ENCODE data around the gene ZNF787.

Gene ZNF787

DNA sequence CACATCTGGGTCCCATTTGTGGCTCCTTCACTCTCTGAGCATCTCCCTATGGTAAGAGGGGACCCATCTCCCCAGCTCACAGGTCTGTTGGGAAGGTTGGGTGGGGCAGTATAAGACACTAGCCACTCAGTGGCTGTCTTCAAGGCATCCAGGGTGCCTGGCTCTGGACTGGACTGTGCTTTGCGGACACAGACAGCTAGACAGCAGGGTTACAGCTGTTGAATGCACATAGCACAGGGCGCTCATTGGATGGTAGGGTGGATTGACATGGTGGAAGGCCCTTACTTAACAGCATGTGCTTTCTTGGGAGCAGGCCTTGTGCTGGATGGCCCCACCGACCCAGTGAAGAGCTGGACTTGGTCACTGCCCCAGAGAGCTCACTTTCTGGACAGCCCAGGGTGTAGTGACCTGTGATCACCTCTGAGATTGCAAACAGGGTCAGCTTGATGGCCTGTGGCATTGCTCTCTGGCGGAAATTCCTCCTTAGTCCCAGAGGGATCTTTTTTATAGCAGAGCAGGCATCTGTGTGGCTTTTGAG is 21.9 kb upstream of the ZNF787 start:
- DNase-seq = no peak

DNA sequence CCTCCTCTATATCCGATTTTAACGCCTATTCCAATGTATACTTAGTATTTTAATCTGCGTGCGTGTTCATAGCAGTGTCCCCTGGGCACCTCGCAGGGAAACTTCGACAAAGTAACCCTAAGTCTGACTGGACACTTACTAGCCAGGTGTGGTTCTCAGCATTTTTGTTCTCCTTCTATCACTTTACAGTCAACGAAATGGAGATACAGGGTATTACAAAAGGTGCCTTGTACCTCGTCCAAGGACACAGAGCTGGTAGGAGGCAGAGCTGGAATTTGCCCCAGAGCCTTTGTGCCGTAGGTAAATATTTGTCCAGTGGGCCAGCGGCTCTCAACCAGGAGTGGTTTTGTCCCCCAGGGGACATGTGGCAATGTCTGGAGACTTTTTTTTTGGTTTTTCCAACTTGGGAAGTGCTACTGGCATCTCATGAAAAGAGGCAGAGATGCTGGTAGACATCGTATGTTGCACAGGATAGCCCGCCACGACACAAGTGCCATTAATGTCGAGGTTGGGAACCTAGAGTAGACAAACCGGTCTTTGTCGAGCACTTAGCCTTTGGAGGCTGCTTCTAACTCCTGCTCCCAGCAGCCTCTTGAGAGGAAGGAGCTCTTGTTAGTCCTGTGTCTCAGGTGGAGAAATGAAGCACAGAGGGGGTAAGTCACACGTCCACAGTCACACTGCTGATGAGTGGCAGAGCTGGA is 21.1 kb upstream of the ZNF787 start:
- no peak for DNase-seq

DNA sequence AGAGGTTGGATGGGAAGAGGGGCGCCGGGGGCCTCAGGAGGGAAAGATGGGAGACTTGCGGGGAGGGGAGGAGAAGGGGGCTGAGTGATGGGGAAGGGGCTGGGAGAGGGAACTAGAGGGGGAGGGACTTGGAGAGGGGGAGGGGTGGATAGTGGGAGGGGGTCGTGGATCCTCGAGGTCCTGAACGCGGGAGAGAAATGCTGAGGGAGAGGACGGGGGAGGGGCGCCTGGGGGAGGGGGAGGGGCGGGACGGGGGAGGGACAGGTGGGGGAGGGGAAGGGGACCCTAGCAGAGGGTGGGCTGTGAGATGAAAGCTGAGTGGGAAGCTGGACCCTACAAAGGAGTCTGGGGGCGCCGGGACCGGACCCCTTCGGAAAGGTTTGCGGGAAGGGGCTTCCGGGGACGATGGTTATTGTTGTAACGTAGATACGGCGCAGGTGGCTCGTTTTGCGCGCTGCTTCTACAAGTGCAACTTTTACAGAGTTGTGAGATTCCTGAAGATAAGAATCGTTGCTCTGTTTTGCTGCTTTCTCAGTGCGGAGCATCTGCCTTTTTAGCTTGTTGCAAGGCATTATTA is 20.4 kb upstream of the ZNF787 start:
- no peak for DNase-seq

DNA sequence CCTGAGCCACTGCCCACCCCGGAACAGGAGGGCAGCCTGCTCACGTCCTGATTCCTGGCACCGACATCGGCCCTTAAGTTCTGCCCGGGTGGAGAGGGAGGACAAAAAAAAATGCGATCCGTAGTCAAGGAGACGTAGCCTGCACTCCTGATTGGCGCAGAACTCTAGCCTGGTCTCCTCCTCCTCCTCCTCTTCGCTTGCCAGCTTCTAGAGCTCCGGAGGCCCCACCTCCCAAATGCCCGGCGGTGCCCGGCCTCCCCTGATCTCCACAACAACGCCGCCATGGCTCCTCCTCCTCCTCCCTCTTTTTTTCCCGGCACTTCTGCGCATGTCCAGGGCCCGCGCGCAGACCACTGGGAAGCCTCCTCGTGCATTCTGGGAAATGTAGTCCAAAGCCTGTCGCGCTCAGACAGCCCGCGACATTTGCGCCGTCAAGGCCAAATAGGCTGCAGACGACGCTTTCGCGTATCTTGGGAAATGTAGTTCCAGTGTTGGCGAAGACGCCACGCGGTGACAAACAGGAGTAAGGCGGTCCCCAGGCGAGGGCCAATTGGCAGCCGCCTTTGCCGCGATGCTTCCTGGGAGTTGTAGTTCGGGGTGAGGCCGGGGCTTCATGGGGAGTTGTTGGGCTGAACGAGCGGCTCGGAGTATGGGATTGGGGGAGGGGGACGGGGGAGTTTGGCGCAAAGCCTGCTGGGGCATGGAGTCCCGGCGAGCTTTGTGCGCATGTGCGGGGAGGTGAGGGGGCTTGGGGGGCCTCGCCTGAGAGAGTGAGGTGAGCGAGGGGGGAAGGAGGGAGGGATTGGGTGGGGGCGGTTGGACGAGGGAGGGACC is 19.7 kb upstream of the ZNF787 start, which contains the start of gene ZNF444:
ZNF444 (plus strand) TSS at position 705 of the 834 bp plus-strand sequence. CDS start 5,625 bp downstream, outside the sequence.
- DNase-seq = peak; percentile 100

DNA sequence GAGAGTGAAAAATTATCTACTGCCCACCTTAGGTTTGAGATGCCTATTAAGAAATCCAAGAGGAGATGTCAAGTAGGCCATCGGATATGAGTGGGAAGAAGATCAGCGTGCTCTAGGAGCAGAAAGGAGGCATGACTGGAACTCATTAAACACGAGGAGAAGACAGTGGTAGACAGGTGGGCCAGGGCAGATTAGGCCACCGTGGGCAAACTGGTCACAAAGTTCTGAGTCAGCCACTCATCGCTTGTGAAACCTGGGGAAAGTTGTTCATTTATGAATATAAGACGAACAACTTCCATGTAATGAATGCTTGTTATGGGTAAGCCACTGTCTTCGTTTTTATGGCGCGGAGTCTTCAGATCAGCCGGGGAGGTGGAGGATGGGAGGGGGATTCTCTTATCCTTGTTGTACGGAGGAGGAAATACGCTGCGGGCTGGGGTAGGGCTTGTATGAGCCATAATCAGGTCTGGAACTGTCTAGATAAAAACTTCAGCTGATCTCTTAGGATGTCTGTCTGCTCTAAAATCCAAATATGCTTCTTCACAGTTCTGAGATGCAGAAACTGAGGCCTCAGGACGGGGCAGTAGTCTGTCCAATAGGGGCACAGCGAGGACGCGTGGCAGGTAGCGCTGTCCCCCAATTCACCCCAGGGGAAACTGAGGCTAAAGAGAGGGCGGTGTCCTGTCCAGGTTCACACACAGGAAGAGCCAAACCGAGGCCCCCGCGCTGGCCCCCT is 18.9 kb upstream of the ZNF787 start:
- DNase-seq = no peak

DNA sequence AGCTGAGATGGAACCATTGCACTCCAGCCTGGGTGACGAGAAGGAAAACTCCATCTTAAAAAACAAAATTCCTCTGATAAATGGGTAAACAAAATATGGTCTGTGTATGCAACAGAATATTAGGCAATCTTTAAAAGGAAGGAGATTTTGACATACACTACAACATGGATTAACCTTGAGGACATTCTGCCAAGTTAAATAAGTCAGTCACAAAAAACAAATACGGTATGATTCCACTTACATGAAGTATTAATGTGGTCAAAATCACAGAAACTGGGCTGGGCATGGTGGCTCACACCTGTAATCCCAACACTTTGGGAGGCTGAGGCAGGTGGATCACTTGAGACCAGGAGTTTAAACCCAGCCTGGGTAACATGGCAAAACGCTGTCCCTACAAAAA is 17.0 kb upstream of the ZNF787 start:
- DNase-seq = no peak

DNA sequence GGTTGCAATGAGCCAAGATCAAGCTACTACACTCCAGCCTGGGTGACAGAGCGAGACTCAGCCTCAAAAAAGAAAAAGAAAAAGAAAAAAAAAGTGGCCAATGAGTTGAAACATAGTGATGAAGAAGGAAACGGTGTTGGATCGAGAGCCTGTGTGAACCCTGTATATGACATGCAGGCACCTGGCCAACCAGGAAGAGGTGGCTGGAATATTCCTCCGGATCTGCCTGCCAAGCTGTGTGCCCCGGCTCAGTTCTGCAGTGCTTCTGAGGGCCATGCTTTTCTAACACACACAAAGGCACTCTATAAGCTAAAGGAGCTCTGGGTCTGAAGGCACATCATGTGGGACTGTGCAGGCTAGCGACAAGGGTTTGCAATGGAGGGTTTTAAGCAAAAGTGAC is 16.3 kb upstream of the ZNF787 start:
- DNase-seq = no peak

DNA sequence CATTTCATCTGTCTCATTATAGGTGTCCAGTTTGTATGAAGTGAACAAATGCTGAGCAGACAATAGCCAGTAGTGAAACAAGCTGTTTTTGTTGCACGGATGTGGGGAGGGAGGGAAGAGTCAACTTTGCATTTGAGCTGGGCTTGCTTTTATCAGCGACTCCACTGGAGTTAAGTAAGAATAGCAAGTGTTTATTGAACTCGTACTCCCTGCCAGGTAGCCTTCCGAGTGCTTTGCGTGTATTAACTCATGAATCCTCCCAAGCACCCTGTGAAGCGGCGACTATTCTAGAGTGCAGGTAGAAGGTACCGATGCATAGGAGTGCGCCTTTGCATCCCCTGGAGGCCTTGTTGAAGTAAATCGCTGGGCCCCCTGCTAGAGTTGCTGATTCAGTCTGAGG is 15.3 kb upstream of the ZNF787 start:
- no peak for DNase-seq

DNA sequence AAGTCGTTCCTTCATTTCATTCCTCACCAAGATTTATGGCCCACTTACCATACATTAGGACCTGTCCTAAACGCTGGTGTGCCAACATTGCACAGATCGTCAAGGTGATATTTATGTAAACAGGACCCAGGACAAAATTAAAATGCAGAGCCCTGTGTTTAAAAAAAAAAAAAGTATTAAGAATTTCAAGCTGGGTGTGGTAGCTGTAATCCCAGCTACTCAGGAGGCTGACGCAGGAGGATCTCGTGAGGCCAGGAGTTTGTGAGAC is 13.5 kb upstream of the ZNF787 start:
- DNase-seq = no peak

DNA sequence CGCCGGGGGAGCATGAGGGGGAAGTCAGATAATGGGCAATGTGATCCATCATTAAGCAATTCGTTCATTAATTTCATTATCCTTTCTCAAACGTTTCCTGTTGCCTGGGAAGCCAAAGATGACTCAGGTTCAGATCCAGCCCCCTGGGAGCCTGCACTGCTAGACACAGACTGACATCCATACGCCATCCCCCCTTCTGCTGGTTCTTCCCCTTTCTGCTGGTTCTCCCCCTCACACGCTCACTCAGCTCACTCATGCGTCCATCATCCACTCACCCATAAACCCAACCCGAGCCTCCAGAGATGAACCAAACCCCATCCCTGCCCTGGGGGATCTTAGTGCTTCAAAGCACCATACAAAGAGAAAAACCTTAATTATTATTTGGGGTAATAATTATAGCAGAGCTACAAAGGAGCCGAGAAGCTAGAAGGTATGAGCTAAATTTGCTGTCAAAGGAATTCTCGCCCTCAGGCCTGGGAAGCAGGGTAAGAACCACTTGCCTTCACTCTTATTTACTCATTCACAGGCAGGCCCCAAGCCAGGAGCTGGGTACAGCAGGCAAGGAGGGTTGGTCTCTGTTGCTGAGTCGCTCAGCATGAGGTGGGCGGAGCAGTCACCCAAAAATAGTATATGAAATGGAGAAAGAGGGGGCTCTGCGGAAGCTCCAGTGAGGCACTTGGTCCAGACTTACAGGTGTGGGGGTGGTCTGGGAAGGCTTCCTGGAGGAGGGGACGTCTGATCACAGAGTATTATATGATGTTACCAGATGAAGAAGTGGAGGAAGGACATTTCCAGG is 13.0 kb upstream of the ZNF787 start:
- no peak for DNase-seq

DNA sequence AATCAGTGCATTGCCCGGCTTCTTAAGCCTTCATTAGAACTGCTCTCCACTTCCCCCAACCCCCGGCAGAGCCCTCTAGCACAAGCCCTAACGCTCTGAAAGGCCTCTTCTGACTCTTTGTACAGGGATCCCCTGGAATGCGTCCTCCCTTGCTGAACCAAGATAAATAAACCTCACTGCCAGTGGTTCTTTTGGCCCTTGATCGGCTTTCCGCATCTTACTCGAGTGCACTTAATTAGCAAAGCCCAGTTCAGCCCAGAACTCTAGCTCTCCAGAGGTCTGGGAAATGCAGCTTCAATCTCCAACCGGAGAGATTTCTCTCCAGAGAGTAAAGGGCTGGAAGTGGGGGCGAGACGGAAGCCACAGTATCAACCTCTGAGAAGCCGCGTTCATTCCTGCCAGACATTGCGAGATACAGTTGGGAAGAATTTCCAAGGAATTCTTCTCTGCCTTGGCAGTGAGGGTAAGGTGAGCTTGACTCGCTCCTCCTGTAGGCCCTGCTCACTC is 11.3 kb upstream of the ZNF787 start:
- no peak for DNase-seq

DNA sequence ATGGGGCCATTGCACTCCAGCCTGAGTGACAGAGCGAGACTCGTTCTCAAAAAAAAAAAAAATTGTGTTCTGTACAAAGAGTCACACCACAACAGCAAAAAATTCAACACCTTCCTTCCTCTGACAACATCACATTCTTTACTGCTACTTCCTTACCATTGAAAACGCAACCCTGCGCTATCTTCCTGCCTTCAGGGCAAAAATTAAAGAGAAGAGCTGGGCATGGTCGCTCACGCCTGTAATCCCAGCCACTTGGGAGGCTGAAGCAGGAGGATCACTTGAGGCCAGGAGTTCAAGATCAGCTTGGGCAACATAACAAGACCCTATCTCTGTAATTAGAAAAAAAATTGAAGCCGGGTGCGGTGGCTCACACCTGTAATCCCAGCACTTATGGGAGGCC is 10.6 kb upstream of the ZNF787 start:
- no peak for DNase-seq

DNA sequence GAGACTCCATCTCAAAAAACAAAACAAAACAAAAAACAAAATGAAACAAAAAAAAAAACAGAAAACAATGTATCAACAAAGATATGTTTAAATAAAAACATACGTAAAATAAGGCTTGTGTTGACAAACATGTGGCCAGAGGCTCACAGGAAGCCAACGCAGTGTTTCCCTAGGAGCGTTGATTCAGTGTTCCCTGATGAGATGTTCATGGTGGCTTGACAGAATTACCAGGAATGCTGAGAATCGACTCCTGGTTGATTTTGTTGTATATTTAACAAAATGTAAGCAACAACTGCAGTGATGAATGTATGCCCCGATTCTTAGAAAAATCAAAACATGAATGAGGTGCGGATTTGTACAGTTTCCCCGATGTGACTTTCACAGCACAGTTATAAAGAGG is 8.9 kb upstream of the ZNF787 start:
- DNase-seq = no peak

DNA sequence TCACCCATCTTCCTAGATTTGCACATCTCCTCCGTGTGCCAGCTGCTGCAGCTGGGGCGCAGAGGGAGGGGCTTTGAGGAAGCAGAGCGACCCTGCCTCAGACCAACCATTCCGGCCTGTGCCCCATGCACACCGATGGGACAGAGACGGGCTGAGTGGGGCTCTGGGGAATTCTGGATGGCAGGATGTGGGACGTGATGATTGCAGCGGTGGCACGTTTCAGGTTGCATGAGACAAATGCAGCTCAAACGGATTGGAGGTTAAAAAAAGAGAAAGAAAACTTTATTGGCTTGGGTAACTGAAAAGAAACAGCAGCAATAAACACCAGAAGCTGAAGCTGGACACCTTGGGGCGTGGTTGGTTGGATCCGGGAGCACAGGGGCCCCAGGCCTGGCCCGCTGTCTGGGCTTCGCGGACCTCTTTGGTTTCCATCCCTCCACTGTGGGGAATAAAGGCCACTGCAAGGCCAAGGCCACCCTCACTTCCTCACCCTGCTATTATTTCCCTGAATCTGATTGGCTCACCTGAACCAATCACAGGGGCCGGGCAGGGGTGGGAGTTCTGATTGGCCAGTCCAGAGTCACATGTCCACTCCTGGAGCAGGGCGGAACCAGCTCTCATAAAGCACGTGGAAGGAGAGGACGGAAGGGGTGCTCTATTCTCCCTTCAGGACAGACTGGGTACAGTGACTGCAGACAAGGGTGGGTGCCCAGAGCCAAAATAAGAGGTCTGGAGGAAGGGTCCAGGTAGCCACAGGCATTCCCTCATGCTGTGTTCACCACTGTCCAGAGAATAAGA is 6.1 kb upstream of the ZNF787 start:
- DNase-seq = no peak

DNA sequence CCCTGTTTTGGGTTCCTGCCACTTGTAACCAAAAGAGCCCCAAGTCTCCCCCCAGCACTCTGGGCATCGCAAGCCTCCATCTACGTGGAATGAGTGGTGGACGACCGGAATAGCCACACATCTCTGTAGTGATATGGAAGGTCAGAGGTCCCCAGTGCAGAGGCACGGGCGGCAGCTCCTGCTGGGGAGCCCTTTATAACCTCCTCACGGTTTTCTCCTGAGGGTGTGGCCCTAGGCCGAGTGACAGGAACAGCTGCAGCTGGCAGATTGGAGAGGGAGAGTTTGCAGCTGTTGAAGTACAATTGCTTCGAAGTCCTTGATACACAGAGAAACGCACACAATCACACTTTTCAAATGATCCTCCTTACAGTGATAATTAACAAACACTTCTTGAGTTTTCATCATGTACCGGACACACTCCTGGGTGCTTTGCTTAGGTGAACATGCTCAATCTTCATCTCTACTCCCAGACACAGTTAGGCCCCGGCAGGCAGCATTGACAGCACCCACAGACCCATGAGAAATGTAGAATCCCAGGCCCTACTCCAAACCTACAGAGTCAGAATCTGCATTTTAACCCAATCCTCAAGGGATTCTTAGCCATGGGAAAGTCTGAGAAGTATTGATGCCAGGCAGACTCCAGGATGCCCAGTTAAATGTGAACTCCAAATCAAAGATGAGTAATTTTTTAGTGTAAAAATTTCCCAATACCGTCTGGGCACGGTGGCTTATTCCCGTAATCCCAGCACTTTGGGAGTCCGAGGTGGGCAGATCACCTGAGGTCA is 4.9 kb upstream of the ZNF787 start:
- no peak for DNase-seq

DNA sequence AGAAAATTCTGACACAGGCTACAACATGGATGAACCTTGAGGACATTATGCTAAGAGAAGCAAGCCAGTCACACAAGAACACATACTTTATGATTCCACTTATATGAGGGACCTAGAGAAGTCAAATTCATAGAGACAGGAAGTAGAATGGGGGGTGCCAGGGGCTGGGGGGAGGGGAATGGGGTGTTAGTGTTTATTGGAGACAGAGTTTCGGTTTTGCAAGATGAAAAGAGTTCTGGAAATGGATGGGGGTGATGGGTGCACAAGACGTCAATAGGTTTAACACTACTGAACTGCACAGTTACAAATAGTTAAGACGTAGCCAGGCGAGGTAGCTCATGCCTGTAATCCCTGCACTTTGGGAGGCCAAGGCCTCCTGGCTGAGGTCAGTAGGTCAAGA is 3.5 kb upstream of the ZNF787 start:
- no peak for DNase-seq

DNA sequence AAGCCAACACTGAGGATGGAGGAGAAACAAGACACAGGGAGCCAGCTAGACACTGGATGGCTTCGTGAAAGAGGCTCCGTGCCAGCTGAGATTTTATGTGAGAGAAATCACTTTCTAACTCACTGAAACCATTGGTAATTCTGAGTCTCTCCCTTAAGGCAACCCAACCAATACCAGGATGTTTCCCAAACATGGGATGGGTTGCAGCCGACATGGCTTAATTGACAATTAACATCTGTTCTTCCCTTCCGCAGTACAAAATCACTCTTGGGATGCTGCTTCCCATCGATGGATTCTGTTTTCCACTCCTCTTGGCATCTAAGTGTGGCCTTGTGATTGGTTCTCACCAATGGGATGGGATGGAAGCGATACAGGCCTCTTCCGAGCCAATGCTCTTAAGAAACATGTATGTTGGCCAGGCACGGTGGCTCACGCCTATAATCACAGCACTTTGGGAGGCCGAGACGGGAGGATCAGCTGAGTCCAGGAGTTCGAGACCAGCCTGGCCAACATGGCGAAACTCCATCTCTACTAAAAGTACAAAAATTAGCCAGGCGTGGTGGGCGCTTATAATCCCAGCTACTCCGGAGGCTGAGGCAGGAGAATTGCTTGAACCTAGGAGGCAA is 2.3 kb upstream of the ZNF787 start:
- DNase-seq = no peak

DNA sequence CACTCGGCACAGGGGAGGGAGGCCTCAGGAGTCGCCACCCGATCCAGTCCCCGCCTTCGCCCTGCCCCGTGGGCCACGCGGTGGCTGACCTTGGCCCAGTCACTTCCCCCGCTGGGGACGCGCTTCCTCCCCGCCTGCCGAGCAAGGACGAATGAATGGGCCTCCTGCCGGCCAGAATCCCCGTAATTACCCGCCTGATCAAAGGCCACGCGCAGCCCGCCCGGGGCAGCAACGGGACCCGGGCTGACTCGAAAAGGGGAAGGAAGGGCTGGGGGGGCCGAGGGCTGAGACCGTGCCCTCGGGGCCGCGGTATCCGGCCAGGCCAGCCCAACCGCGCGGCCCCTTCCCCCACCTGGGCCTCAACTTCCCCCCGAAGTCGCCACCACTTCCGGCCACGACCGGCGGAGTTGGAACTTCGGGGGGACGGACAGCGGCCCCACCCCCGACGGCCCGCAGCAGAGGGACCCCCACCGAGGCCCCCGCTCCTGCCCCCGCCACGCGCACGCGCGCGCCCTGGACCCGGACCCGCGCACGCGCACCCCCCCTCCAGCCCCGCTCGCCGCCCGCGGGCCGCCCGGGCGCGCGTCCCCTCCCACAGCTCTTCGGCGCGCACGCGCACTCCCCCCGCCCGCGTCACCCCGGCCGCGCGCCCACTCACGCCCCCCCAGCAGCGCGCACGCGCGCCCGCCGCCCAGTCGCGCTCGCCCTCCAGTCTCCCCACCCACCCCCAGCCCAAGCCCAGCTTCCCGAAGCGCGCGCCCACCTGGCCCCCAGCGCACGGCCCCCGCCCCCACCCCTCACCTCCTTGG is 520 bp downstream of the ZNF787 start:
- peak; percentile 76 for DNase-seq

DNA sequence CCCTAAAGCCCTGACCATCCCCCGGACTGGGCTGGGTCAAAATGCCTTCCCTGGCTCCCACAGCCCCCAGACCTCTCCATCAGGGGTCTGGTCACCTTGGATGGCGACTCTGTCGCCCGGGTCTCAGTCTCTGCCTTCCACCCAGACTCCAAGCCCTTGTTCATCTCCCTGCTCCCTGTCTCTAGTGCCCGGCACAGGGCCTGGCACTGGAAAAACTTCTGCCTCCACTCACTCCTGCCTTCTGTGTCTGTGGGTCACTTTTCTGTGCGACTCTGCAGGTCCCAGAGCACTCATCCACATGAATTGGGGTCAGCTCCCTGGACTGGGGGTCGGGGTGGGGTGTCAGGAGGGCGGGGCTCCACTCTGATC is 1.1 kb downstream of the ZNF787 start:
- no peak for DNase-seq
